IMR-90 (cell line): Measurements from ENCODE around the gene PCNP. TPM values are rescaled to one million over a fixed set of nuclear protein-coding genes. Genes with fewer than 3 reads are reported as not detected.

Experiments
- ATAC-seq: fragments of 200-7000 bp; cut with Tn5 transposase; 2 replicates; pipeline ENCODE4 v1.9.1; 2020; ENCODE audit warnings: low read depth, mild to moderate bottlenecking, moderate library complexity
- BruUV-seq: library from RNA; stranded (reverse); fragments of 400-500 nt; replicated peaks from 2 replicates; lab custom pipeline; 2021; lab: Mats Ljungman, UMichigan
- CTCF ChIA-PET: fragments of 300-600 bp; formaldehyde crosslinking; extraction: SDS; loops from one replicate; lab custom pipeline; 2021; ENCODE audit warnings: antibody characterized with exemption; lab: Yijun Ruan, JAX
- POLR2A ChIA-PET: fragments of 300-600 bp; sonication (Branson Sonifier 250); formaldehyde crosslinking; loops from one replicate; lab custom pipeline; 2022; ENCODE audit warnings: antibody characterized with exemption; ENCODE audit not compliant: unreplicated experiment; lab: Charles Lee
- DNase-seq: peaks from one replicate; pipeline ENCODE4 v3.0.0; 2013
- H2AFZ ChIP-seq: replicated peaks from 2 replicates; pipeline ENCODE3; 2013; ENCODE audit warnings: low read length, mild to moderate bottlenecking; ENCODE audit not compliant: poor library complexity
- H2AK5ac ChIP-seq: 2 replicates; pipeline ENCODE4 v1.6.1; 2013; ENCODE audit warnings: low read depth, low read length, inconsistent platforms
- H2AK9ac ChIP-seq: replicated peaks from 2 replicates; pipeline ENCODE3; 2013; ENCODE audit warnings: mild to moderate bottlenecking, low read depth, low read length, moderate library complexity; ENCODE audit not compliant: poor library complexity
- H2BK120ac ChIP-seq: 2 replicates; pipeline ENCODE4 v1.6.1; 2013; ENCODE audit warnings: low read depth, low read length, inconsistent platforms
- H2BK15ac ChIP-seq: 3 replicates; pipeline ENCODE4 v1.6.1; 2013; ENCODE audit warnings: low read depth, low read length, inconsistent platforms
- H2BK20ac ChIP-seq: 2 replicates; pipeline ENCODE4 v1.6.1; 2013; ENCODE audit warnings: low read depth, mild to moderate bottlenecking, inconsistent platforms, low read length, moderate library complexity
- H2BK5ac ChIP-seq: 2 replicates; pipeline ENCODE4 v1.6.1; 2013; ENCODE audit warnings: mild to moderate bottlenecking, low read depth, low read length, inconsistent platforms; ENCODE audit not compliant: poor library complexity, severe bottlenecking
- H3K14ac ChIP-seq: replicated peaks from 2 replicates; pipeline ENCODE4 v1.6.1; 2013; ENCODE audit warnings: low read depth, low read length, inconsistent platforms
- H3K18ac ChIP-seq: 2 replicates; pipeline ENCODE4 v1.6.1; 2013; ENCODE audit warnings: low read depth, low read length, control low read depth
- H3K23ac ChIP-seq: 2 replicates; pipeline ENCODE4 v1.6.1; 2013; ENCODE audit warnings: low read depth, low read length, inconsistent platforms
- H3K27ac ChIP-seq: 2 replicates; pipeline ENCODE4 v1.5.1; 2013; ENCODE audit warnings: mild to moderate bottlenecking, control low read depth, low read length; ENCODE audit not compliant: insufficient read depth
- H3K27me3 ChIP-seq: 2 replicates; pipeline ENCODE4 v1.6.1; 2013; ENCODE audit warnings: low read length; ENCODE audit not compliant: control insufficient read depth, insufficient read depth
- H3K36me3 ChIP-seq: 2 replicates; pipeline ENCODE4 v1.6.1; 2013; ENCODE audit warnings: low read length, mixed read lengths; ENCODE audit not compliant: control insufficient read depth, insufficient read depth
- H3K4ac ChIP-seq: 2 replicates; pipeline ENCODE4 v1.6.1; 2013; ENCODE audit warnings: low read depth, low read length, inconsistent platforms
- H3K4me1 ChIP-seq: 2 replicates; pipeline ENCODE4 v1.6.1; 2013; ENCODE audit warnings: low read length, mixed read lengths; ENCODE audit not compliant: control insufficient read depth, insufficient read depth
- H3K4me2 ChIP-seq: 2 replicates; pipeline ENCODE4 v1.6.1; 2013; ENCODE audit warnings: low read depth, mild to moderate bottlenecking, control low read depth, low read length, moderate library complexity
- H3K4me3 ChIP-seq: 2 replicates; pipeline ENCODE4 v1.5.1; 2013; ENCODE audit warnings: low read depth, mild to moderate bottlenecking, control low read depth, low read length, moderate library complexity; ENCODE audit not compliant: insufficient read depth
- H3K56ac ChIP-seq: 2 replicates; pipeline ENCODE4 v1.6.1; 2013; ENCODE audit warnings: low read length, inconsistent platforms; ENCODE audit not compliant: insufficient read depth; ENCODE audit errors: extremely low read depth
- H3K79me1 ChIP-seq, 2 experiments: 2 replicates each; pipeline ENCODE4 v1.6.1; 2013; ENCODE audit warnings: low read length in 2 of 2, inconsistent platforms in 1 of 2, low read depth in 1 of 2
- H3K9ac ChIP-seq: 2 replicates; pipeline ENCODE4 v1.6.1; 2013; ENCODE audit warnings: low read depth, low read length, control low read depth
- H3K9me1 ChIP-seq: 2 replicates; pipeline ENCODE4 v1.6.1; 2013; ENCODE audit warnings: low read length, inconsistent platforms; ENCODE audit not compliant: insufficient read depth
- H3K9me3 ChIP-seq: 2 replicates; pipeline ENCODE4 v1.6.1; 2013; ENCODE audit warnings: low read length; ENCODE audit not compliant: control insufficient read depth, insufficient read depth
- H4K20me1 ChIP-seq: 2 replicates; pipeline ENCODE4 v1.6.1; 2013; ENCODE audit warnings: low read length, inconsistent platforms; ENCODE audit not compliant: insufficient read depth
- H4K5ac ChIP-seq: 2 replicates; pipeline ENCODE4 v1.6.1; 2013; ENCODE audit warnings: mild to moderate bottlenecking, low read depth, low read length, control low read depth
- H4K8ac ChIP-seq, 2 experiments: 2 replicates each; pipeline ENCODE4 v1.6.1; 2013; ENCODE audit warnings: low read depth in 2 of 2, low read length in 2 of 2, control low read depth in 1 of 2, inconsistent platforms in 1 of 2
- H4K91ac ChIP-seq: 2 replicates; pipeline ENCODE4 v1.6.1; 2013; ENCODE audit warnings: low read depth, low read length, inconsistent platforms; ENCODE audit not compliant: insufficient read depth
- BHLHE40 ChIP-seq: fragments of 150-350 bp; IDR thresholded peaks from 2 replicates; pipeline ENCODE4 v1.6.1; 2016; ENCODE audit warnings: mild to moderate bottlenecking, low read depth, low read length
- CEBPB ChIP-seq: IDR thresholded peaks from 2 replicates; pipeline ENCODE4 v1.6.1; 2012; ENCODE audit warnings: low read depth, low read length, improper control_type of control experiment
- CHD1 ChIP-seq: IDR thresholded peaks from 2 replicates; pipeline ENCODE4 v1.6.1; 2012; ENCODE audit warnings: low read depth, low read length, improper control_type of control experiment
- MAFK ChIP-seq: IDR thresholded peaks from 2 replicates; pipeline ENCODE4 v1.6.1; 2012; ENCODE audit warnings: low read depth, low read length, improper control_type of control experiment
- MAZ ChIP-seq: IDR thresholded peaks from 2 replicates; pipeline ENCODE4 v1.6.1; 2012; ENCODE audit warnings: low read depth, mild to moderate bottlenecking, low read length, improper control_type of control experiment, moderate library complexity, borderline replicate concordance
- MXI1 ChIP-seq: IDR thresholded peaks from 2 replicates; pipeline ENCODE4 v1.6.1; 2012; ENCODE audit warnings: low read depth, mild to moderate bottlenecking, low read length, moderate library complexity, borderline replicate concordance
- POLR2A ChIP-seq: IDR thresholded peaks from 2 replicates; pipeline ENCODE4 v1.6.1; 2012; ENCODE audit warnings: mild to moderate bottlenecking, low read depth, low read length
- RCOR1 ChIP-seq: IDR thresholded peaks from 2 replicates; pipeline ENCODE4 v1.6.1; 2012; ENCODE audit warnings: mild to moderate bottlenecking, low read length, improper control_type of control experiment; ENCODE audit not compliant: insufficient replicate concordance
- RFX5 ChIP-seq: IDR thresholded peaks from 2 replicates; pipeline ENCODE4 v1.8.0; 2012; ENCODE audit warnings: low read depth, mild to moderate bottlenecking, low read length, moderate library complexity
- SMC3 ChIP-seq: fragments of 150-350 bp; IDR thresholded peaks from 2 replicates; pipeline ENCODE4 v1.6.1; 2016; ENCODE audit warnings: low read depth, mild to moderate bottlenecking, antibody characterized with exemption, low read length, moderate library complexity
- USF2 ChIP-seq: fragments of 150-350 bp; IDR thresholded peaks from 2 replicates; pipeline ENCODE4 v1.6.1; 2017; ENCODE audit warnings: mild to moderate bottlenecking, antibody characterized with exemption, low read length, low read depth
- WGBS, 2 experiments: methylation state at CpG; one replicate each; pipeline versions ENCODE4 v1.1.5 to v1.1.7; 2013; ENCODE audit warnings: missing lambda C conversion rate in 2 of 2; ENCODE audit not compliant: insufficient read length in 1 of 2; ENCODE audit errors: extremely low coverage in 2 of 2; 5-methylcytosine and 5-hydroxymethylcytosine counted together
- dilution Hi-C: fragments of 300-500 bp; cut with HindIII; formaldehyde crosslinking; loops from one replicate; pipeline ENCODE4 v1.14.3; 2018; ENCODE audit warnings: low sequenced_read_pairs; ENCODE audit not compliant: unreplicated experiment
- in situ Hi-C: fragments of 300-500 bp; cut with MboI; formaldehyde crosslinking; loops from 3 replicates; pipeline ENCODE4 v1.14.3; 2019; ENCODE audit warnings: low sequenced_read_pairs, inconsistent platforms, mixed read lengths
- intact Hi-C: fragments of 100-400 bp; cut with micrococcal nuclease; formaldehyde crosslinking; loops from 2 replicates; pipeline ENCODE4 v1.10.0; 2022
- polyA plus RNA-seq, 3 experiments: library from polyadenylated mRNA; depleted of rRNA; stranded (reverse); fragments of >200 nt; gene quantifications; 2 replicates each; pipeline ENCODE4 v1.2.3, GENCODE V29; 2012; ENCODE audit warnings: low replicate concordance in 1 of 3
- total RNA-seq: library from RNA; depleted of rRNA; stranded (reverse); fragments of >200 nt; gene quantifications from 2 replicates; pipeline ENCODE4 v1.2.3, GENCODE V29; 2012

The PCNP gene
- total and polyA plus RNA-seq, 2 of the 4 experiments (the other 2 are of a cell fraction) = 34.6 to 53.2 TPM

- BruUV-seq = no TSS peak
- no peaks in the 10 kb centered on the region for H3K9me3 ChIP-seq
- no peak overlapping the region for H2AK9ac ChIP-seq
- intact Hi-C loops (no loop called here), in situ Hi-C loops (no loop called here), dilution Hi-C loops (no loop called here)
- no peak overlapping the region for H2AFZ ChIP-seq
- H3K4me3 ChIP-seq = no peak overlapping the region
- H3K4ac ChIP-seq = no peak overlapping the region
- no peak overlapping the region for H4K91ac ChIP-seq
- no peak for ATAC-seq
- H2BK120ac ChIP-seq = no peak overlapping the region
- H3K23ac ChIP-seq = no peak overlapping the region
- H3K79me1 ChIP-seq = peaks cover 26 to 31% of the 10 kb centered on the region in 2 experiments
- ChIA-PET CTCF (no interaction called here), POLR2A (no interaction called here)
- no peaks in the 10 kb centered on the region for H3K4me1 ChIP-seq
- no peak overlapping the region for H3K18ac ChIP-seq
- DNase-seq = no peak
- H2BK20ac ChIP-seq = no peak overlapping the region
- no peak overlapping the region for H3K27ac ChIP-seq
- no peak overlapping the region for H3K4me2 ChIP-seq
- H2BK15ac ChIP-seq = no peak overlapping the region
- WGBS, 2 experiments = no CpG with 5 or more reads among the region's 1 CpG
- no peak overlapping the region for H2AK5ac ChIP-seq
- H3K14ac ChIP-seq = no peak overlapping the region
- H3K27me3 ChIP-seq = no peaks in the 10 kb centered on the region
- no peak overlapping the region for H4K5ac ChIP-seq
- H3K9ac ChIP-seq = no peak overlapping the region
- peaks cover 10% of the 10 kb centered on the region for H4K20me1 ChIP-seq
- H3K9me1 ChIP-seq = no peaks in the 10 kb centered on the region; the same call in 1 of the 2 replicates
- no peak overlapping the region for H3K56ac ChIP-seq
- H2BK5ac ChIP-seq = no peak overlapping the region
- peaks cover 25% of the 10 kb centered on the region for H3K36me3 ChIP-seq
- TF ChIP-seq CEBPB (no peak), SMC3 (no peak), RCOR1 (no peak), MAFK (no peak), USF2 (no peak), BHLHE40 (no peak), RFX5 (no peak), MAZ (no peak), MXI1 (no peak), POLR2A (no peak), CHD1 (no peak)
- no peak overlapping the region for H4K8ac ChIP-seq
These were observed 14.6 kb downstream of the PCNP start for GRCh38 chr3:101588616-101589015.
